ENCODE data around the gene DYNLT2. TPM values are rescaled to one million over a fixed set of nuclear protein-coding genes. Genes with fewer than 3 reads are reported as not detected.

Gene DYNLT2
- total and polyA plus RNA-seq, 2 of the 13 experiments (the other 11 are each of a cell fraction or from before 2014, with no cell fraction given): 2.1 to 4.3 TPM

DNA sequence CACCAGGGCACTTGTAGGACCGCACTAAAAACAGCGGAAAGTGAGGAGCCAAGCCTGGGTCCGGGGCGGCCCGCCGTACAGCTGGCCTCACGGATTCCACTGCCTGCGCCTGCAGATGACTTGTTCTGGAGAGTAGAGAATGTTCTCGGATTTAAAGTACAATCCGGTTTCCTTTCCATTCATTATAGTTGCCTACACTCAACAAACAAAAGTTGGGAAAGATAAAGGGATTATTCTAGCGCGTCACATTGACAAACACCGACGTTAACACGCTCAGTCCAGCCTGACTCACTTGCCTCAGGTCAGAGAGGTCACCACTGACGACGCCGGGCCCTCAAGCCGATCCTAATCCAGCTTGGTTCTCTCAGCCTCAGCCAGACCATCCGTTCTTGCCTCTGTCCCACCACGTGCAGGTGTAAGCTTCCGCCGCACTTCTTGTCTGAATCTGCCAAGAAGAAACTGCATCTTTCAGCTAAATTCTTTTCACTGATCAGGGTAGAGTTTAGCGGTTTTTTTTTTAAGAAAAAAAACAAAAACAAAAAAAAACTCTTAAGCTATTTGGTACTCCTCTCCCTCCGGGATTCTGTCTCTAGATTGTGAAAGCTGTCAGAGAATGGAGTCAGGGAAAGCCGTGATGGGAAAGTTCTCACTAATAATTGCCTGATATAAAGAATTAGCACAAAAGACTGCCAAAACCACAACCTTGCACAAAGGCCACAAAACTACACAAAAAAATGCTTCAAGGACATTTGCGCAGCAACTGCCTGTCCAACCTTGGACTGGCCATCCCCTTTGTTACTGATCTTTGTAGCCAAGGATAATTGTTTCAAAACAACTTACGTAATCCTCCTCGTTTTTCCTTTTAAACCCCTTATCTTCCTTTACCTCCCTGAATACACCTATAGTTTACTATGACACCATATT is 26.0 kb downstream of the DYNLT2 start (continued):
- TF ChIP-seq HIVEP1 (CRISPR knock-in tag; IDR thresholded peaks at IDR 0.05) (no peak; the same call in 1 of the 2 replicates), ZNF891 (CRISPR knock-in tag; IDR thresholded peaks at IDR 0.05) (no peak; the same call in 1 of the 2 replicates), SATB2 (CRISPR knock-in tag; IDR thresholded peaks at IDR 0.05) (0 out of 2 replicates have a peak, but pooled peaks have one; percentile 65), MNT (IDR thresholded peaks at IDR 0.05) (peak; percentile 32), SMARCE1 (IDR thresholded peaks at IDR 0.05; ENCODE audit: borderline replicate concordance) (no peak), GTF3A (CRISPR knock-in tag; conservative IDR thresholded peaks at IDR 0.05) (no peak), ZSCAN9 (CRISPR knock-in tag; IDR thresholded peaks at IDR 0.05; ENCODE audit: borderline replicate concordance) (peak; percentile 75), KDM5B (CRISPR knock-in tag; IDR thresholded peaks at IDR 0.05; ENCODE audit: borderline replicate concordance) (peak; percentile 69; the same call in 1 of the 2 replicates), NR2C2 (CRISPR knock-in tag; IDR thresholded peaks at IDR 0.05; ENCODE audit: borderline replicate concordance) (peak; percentile 51; the same call in 1 of the 2 replicates), ZNF335 (CRISPR knock-in tag; IDR thresholded peaks at IDR 0.05) (peak; percentile 17; the same call in 1 of the 2 replicates), GATA4 (IDR thresholded peaks at IDR 0.05; ENCODE audit: borderline replicate concordance, low read depth) (no peak; the same call in 1 of the 2 replicates), CEBPG (CRISPR knock-in tag; IDR thresholded peaks at IDR 0.05) (peak; percentile 95), IKZF1 (IDR thresholded peaks at IDR 0.05) (no peak), CC2D1A (CRISPR knock-in tag; IDR thresholded peaks at IDR 0.05) (no peak), ZNF253 (CRISPR knock-in tag; IDR thresholded peaks at IDR 0.05; ENCODE audit: borderline replicate concordance) (no peak; the same call in 1 of the 2 replicates), ZNF446 (CRISPR knock-in tag; IDR thresholded peaks at IDR 0.05) (0 out of 2 replicates have a peak, but pooled peaks have one; percentile 1), PAX8 (CRISPR knock-in tag; IDR thresholded peaks at IDR 0.05; ENCODE audit: borderline replicate concordance) (no peak), SMAD1 (CRISPR knock-in tag; IDR thresholded peaks at IDR 0.05; ENCODE audit: borderline replicate concordance, low read depth) (no peak), RBM39 (IDR thresholded peaks at IDR 0.05; ENCODE audit: low read depth, low read length, poor library complexity, severe bottlenecking) (no peak), MYC (CRISPR knock-in tag; IDR thresholded peaks at IDR 0.05; ENCODE audit: borderline replicate concordance) (peak; percentile 68; the same call in 1 of the 2 replicates), ZFAT (CRISPR knock-in tag; conservative IDR thresholded peaks at IDR 0.05) (0 out of 2 replicates have a peak, but pooled peaks have one; percentile 19), MLLT10 (CRISPR knock-in tag; IDR thresholded peaks at IDR 0.05) (no peak), AFF4 (CRISPR knock-in tag; IDR thresholded peaks at IDR 0.05) (no peak), ZFP36 (IDR thresholded peaks at IDR 0.05; ENCODE audit: borderline replicate concordance, low read depth, low read length, partially characterized antibody) (no peak), ARNTL (CRISPR knock-in tag; IDR thresholded peaks at IDR 0.05) (no peak), NKX3-1 (CRISPR knock-in tag; IDR thresholded peaks at IDR 0.05) (no peak), CBX1 (IDR thresholded peaks at IDR 0.05; ENCODE audit: low read depth) (no peak)

All from HepG2 (cell line).